Sigmoid colon (tissue), 7 donors: ENCODE measurements around the gene SND1. TPM values are rescaled to one million over a fixed set of nuclear protein-coding genes. Genes with fewer than 3 reads are reported as not detected.

Experiments used
- DNase-seq: peaks from one replicate; pipeline ENCODE4 v3.0.0-alpha.2; 2019
- H3K27ac ChIP-seq, 4 donors: fragments of 200-600 bp; sonication (generic); one replicate each; pipeline ENCODE4 v1.5.1; 2016 to 2019; ENCODE audit warnings: mild to moderate bottlenecking in 1 of 4
- H3K27me3 ChIP-seq, 3 donors: fragments of 200-600 bp; sonication (generic); one replicate each; pipeline ENCODE4 v1.5.1; 2019; ENCODE audit warnings: mild to moderate bottlenecking in 1 of 3
- H3K36me3 ChIP-seq, 4 donors: fragments of 200-600 bp; sonication (generic); one replicate each; pipeline ENCODE4 v1.5.1; 2016 to 2019
- H3K4me1 ChIP-seq, 4 donors: fragments of 200-600 bp; sonication (generic); one replicate each; pipeline ENCODE4 v1.5.1; 2017 to 2019
- H3K4me3 ChIP-seq, 4 donors: fragments of 200-600 bp; sonication (generic); one replicate each; pipeline ENCODE4 v1.5.1; 2017 to 2019; ENCODE audit warnings: mild to moderate bottlenecking in 2 of 4, moderate library complexity in 1 of 4
- H3K9me3 ChIP-seq, 4 donors: fragments of 200-600 bp in 3 of 4; sonication (generic) in 3 of 4; one replicate each; pipeline versions ENCODE4 v1.5.1 to v1.6.1; 2013 to 2019
- EP300 ChIP-seq, 4 donors: sonication (generic); formaldehyde crosslinking; IDR thresholded peaks; one replicate each; pipeline ENCODE4 v1.6.1; 2017; ENCODE audit warnings: antibody characterized with exemption in 4 of 4
- POLR2A ChIP-seq, 2 donors: fragments of 450-650 bp; IDR thresholded peaks; one replicate each; pipeline ENCODE4 v1.6.1; 2016; ENCODE audit warnings: antibody characterized with exemption in 2 of 2, mild to moderate bottlenecking in 2 of 2, moderate library complexity in 2 of 2
- POLR2AphosphoS5 ChIP-seq, 4 donors: sonication (generic); formaldehyde crosslinking; IDR thresholded peaks; one replicate each; pipeline ENCODE4 v1.6.1; 2017; ENCODE audit warnings: antibody characterized with exemption in 4 of 4
- WGBS, 2 donors: extraction: QIAGEN DNeasy Blood & Tissue Kit; methylation state at CpG; one replicate each; pipeline ENCODE4 v1.1.7; 2013; 5-methylcytosine and 5-hydroxymethylcytosine counted together
- intact Hi-C: fragments of 100-400 bp; cut with DNase I; formaldehyde crosslinking; loops from one replicate; pipeline ENCODE4 v1.15.1; 2023
- polyA plus RNA-seq, 3 donors: library from polyadenylated mRNA; stranded (reverse); fragments of 200-250 nt; gene quantifications; one replicate each; pipeline ENCODE4 v1.2.3, GENCODE V29; 2013
- total RNA-seq, 4 donors: library from RNA; depleted of rRNA; stranded (reverse); fragments of >200 nt; gene quantifications; one replicate each; pipeline ENCODE4 v1.1.0, GENCODE V29; 2016
- TF ChIP-seq, protein P1 (sequence below), 4 experiments: fragments of 450-650 bp in 3 of 4; fragments of 200-600 bp in 1 of 4; IDR thresholded peaks; one replicate each; pipeline ENCODE4 v1.5.1; 2016 to 2019; ENCODE audit warnings: antibody characterized with exemption in 4 of 4, mild to moderate bottlenecking in 3 of 4, moderate library complexity in 2 of 4
- donor health status: healthy with polysubstance abuse.
- donor health status: Bipolar disorder and iron deficiency.
- donor health status: healthy.

The SND1 gene
- total and polyA plus RNA-seq, 7 donors = 30.6 to 93.4 (median 71.3) TPM

DNA sequence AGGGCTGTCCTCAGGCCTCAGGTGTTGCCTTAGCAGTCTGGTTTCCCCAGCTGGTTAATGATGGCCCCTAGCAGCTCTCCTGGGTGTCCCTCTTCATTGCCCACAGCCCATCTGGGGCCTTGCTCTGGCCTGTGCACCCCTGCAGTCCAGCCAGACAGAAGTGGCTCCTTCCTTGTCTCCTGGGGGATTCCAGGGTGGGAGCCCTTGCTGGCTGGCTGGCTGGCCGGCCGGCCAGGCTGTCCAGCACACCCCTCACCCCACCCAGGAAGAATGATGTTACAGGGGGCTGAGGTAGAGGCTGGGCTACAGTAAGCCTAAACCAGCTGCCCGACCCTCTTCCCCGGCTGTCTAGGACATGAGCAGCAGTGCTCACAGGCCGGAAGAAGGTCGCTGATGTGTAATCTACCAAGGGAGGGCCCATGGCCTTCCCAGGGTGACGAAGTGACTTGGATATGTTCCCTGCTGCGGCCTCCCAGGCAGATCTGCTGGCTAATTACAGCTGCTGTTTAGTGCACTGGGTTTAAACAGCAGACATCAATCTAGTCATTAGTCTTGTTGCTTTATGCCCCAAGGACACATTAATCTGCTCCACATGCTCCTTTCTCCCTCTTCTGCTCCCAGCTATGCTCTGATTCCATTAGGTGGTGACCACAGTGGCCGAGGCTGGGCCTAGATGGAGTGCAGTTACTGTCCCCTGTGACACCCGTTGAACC, 433.1 kb downstream of the SND1 start:
- intact Hi-C loops = no loop called here
- WGBS, 2 donors = 85 to 87% methylated on average over 10 of the region's 10 CpGs
- TF ChIP-seq POLR2AphosphoS5 (IDR thresholded peaks at IDR 0.05) (no peak), POLR2A (IDR thresholded peaks at IDR 0.05) (no peak), EP300 (IDR thresholded peaks at IDR 0.05) (no peak)
- TF ChIP-seq, protein P1, sequence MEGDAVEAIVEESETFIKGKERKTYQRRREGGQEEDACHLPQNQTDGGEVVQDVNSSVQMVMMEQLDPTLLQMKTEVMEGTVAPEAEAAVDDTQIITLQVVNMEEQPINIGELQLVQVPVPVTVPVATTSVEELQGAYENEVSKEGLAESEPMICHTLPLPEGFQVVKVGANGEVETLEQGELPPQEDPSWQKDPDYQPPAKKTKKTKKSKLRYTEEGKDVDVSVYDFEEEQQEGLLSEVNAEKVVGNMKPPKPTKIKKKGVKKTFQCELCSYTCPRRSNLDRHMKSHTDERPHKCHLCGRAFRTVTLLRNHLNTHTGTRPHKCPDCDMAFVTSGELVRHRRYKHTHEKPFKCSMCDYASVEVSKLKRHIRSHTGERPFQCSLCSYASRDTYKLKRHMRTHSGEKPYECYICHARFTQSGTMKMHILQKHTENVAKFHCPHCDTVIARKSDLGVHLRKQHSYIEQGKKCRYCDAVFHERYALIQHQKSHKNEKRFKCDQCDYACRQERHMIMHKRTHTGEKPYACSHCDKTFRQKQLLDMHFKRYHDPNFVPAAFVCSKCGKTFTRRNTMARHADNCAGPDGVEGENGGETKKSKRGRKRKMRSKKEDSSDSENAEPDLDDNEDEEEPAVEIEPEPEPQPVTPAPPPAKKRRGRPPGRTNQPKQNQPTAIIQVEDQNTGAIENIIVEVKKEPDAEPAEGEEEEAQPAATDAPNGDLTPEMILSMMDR (IDR thresholded peaks at IDR 0.05) = no peak

DNA sequence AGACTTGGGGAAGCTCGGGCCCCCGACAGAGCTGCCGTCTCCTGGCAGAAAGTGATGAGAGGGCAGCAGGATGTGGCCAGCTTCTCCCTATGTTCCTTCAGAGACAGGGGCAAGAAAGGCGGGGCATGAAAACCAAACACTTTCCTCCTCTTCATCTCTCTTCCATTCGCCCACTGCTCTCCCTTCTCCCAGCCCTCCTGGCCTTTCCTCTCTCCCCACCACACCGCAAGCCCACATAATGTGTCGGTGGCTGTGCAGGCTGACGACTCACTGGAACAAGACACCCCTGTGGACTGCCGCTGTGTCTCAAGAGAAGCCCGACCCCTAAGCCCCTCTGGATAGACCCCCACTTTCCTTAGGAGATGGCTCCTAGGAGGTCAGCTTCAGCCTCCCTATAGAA, 438.5 kb downstream of the SND1 start:
- Histone ChIP-seq H3K27me3 (no peaks in the 10 kb centered on the region), H3K4me1 (no peaks in the 10 kb centered on the region), H3K36me3 (peaks cover 0 to 73% (median 26%) of the 10 kb centered on the region in 4 donors), H3K9me3 (no peaks in the 10 kb centered on the region), H3K27ac (no peak overlapping the region), H3K4me3 (no peak overlapping the region)
- TF ChIP-seq POLR2A (IDR thresholded peaks at IDR 0.05) (no peak), POLR2AphosphoS5 (IDR thresholded peaks at IDR 0.05) (no peak), EP300 (IDR thresholded peaks at IDR 0.05) (no peak)
- TF ChIP-seq, protein P1 (IDR thresholded peaks at IDR 0.05) = no peak
- 91 to 95% methylated on average over 10 of the region's 10 CpGs for WGBS, 2 donors
- intact Hi-C loops = no loop called here
- DNase-seq = no peak

More for the DNA sequence above, 433.1 kb downstream of the SND1 start:
- Histone ChIP-seq H3K36me3 (peaks cover 0 to 57% (median 12%) of the 10 kb centered on the region in 4 donors), H3K27me3 (no peaks in the 10 kb centered on the region), H3K4me1 (no peaks in the 10 kb centered on the region), H3K9me3 (no peaks in the 10 kb centered on the region), H3K27ac (no peak overlapping the region), H3K4me3 (no peak overlapping the region)
- no peak for DNase-seq

DNA sequence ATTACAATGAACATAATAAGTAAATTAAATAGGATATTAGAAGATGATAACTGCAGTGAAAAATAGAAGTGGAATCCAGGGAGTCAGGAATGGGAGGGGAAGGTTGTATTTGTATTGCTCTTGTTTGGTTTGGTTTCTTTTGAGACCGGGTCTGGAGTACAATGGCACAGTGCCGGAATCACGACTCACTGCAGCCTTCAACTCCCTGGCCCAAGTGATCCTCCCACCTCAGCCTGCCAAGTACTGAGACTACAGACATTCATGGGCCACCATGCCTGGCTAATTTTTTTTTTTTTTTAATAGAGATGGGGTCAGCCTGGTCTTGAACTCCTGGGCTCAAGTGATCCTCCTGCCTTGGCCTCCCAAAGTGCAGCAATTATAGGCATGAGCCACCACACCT, 439.1 kb downstream of the SND1 start:
- Histone ChIP-seq H3K4me3 (no peak overlapping the region), H3K27me3 (no peaks in the 10 kb centered on the region), H3K27ac (no peak overlapping the region), H3K9me3 (no peaks in the 10 kb centered on the region), H3K36me3 (peaks cover 0 to 67% (median 26%) of the 10 kb centered on the region in 4 donors), H3K4me1 (no peaks in the 10 kb centered on the region)
- intact Hi-C loops = no loop called here
- TF ChIP-seq POLR2A (IDR thresholded peaks at IDR 0.05) = no peak
- no peak for DNase-seq
- WGBS, 2 donors = 85 to 91% methylated on average over 3 of the region's 3 CpGs

DNA sequence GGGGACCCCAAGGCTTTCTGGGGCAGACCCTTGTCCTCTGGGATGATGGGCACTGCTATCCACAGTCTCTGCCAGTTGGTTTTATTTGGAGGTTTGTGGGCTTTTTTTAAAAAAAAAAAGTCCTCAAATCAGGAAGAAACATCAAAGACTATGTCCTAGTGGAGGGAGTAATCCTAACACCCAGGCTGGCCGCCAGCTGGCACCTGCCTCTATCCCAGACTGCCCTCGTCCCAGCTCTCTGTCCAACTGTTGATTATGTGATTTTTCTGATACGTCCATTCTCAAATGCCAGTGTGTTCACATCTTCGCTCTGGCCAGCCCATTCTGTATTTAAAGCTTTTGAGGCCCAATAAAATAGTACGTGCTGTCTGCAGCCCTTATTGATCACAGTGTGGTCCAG, 440.2 kb downstream of the SND1 start:
- intact Hi-C loops = no loop called here
- Histone ChIP-seq H3K4me1 (no peaks in the 10 kb centered on the region), H3K9me3 (no peaks in the 10 kb centered on the region), H3K27me3 (no peaks in the 10 kb centered on the region), H3K4me3 (no peak overlapping the region), H3K36me3 (peaks cover 0 to 58% (median 26%) of the 10 kb centered on the region in 4 donors), H3K27ac (no peak overlapping the region)
- 88 to 90% methylated on average over 5 of the region's 5 CpGs for WGBS, 2 donors
- no peak for DNase-seq
- TF ChIP-seq, protein P1 (IDR thresholded peaks at IDR 0.05) = no peak
- TF ChIP-seq POLR2AphosphoS5 (IDR thresholded peaks at IDR 0.05) = no peak
- TF ChIP-seq POLR2A (IDR thresholded peaks at IDR 0.05) = no peak
- no peak for TF ChIP-seq EP300 (IDR thresholded peaks at IDR 0.05)

DNA sequence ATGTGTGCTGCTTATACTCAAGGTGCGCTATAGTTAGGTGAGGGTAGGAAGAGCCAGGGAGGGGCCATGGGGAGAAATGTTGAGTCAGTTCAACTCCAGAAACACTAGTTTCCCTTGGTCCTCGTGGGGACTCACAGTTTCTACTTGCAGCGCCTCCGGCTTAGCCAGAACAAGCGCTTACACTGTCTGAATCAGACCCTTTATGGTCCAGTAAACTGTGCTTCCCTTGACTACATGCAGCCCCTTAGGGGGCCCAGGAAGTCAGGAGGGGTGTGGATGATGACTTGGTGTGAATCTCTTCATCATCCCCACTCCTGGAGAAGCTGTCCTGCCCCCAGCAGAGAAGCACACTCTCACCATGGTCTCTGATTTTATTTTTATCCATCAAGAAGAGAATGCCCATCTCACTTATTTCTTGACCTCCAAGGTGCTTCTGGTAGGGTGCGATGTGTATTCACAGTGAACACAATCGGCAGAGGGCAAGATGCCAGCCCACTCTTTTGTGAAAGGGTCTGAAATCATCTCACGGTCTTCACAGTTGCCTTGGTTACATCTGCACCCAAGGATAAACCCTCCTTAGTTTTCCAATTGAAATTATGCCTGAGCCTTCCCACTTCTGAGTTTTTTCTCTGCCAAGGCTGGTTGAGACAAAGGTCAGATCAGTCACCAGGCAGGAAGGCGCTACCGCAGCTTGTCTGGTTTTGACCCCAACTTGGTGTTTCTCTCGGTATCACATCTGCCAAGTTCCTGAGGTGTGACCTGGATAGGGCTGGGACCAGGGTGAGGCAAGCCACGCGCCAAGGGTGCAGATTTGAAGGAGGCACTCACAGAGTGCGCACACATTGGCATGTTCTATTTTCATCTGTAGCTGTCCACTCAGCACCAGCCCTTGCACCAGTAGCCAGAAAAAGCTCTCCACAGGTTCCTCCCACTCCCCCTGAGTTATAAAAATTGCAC, 441.9 kb downstream of the SND1 start:
- no peak for DNase-seq
- H3K27me3 ChIP-seq = no peaks in the 10 kb centered on the region
- H3K36me3 ChIP-seq = peaks cover 0 to 50% (median 26%) of the 10 kb centered on the region in 4 donors
- H3K27ac ChIP-seq = no peak overlapping the region
- no peak overlapping the region for H3K4me3 ChIP-seq
- 91 to 92% methylated on average over 14 of the region's 14 CpGs for WGBS, 2 donors
- intact Hi-C loops = no loop called here
- H3K4me1 ChIP-seq = no peaks in the 10 kb centered on the region
- no peak for TF ChIP-seq POLR2AphosphoS5 (IDR thresholded peaks at IDR 0.05)
- TF ChIP-seq, protein P1 (IDR thresholded peaks at IDR 0.05) = no peak
- TF ChIP-seq EP300 (IDR thresholded peaks at IDR 0.05) = no peak
- TF ChIP-seq POLR2A (IDR thresholded peaks at IDR 0.05) = no peak
- H3K9me3 ChIP-seq = no peaks in the 10 kb centered on the region
